NCI-H2107 (cell line): ENCODE results near the gene COASY.
A peak's percentile ranks its signal among the peaks of the same experiment; 100 is the strongest.
"Not testable (repeated sequence)": the region's sequence is repeated elsewhere in the genome, so short reads cannot be mapped to it uniquely, and the experiment has no call there.

Experiments used
- DNase-seq: peaks from one replicate; lab custom pipeline; 2025; lab: John Stamatoyannopoulos, UW

COASY gene

DNA sequence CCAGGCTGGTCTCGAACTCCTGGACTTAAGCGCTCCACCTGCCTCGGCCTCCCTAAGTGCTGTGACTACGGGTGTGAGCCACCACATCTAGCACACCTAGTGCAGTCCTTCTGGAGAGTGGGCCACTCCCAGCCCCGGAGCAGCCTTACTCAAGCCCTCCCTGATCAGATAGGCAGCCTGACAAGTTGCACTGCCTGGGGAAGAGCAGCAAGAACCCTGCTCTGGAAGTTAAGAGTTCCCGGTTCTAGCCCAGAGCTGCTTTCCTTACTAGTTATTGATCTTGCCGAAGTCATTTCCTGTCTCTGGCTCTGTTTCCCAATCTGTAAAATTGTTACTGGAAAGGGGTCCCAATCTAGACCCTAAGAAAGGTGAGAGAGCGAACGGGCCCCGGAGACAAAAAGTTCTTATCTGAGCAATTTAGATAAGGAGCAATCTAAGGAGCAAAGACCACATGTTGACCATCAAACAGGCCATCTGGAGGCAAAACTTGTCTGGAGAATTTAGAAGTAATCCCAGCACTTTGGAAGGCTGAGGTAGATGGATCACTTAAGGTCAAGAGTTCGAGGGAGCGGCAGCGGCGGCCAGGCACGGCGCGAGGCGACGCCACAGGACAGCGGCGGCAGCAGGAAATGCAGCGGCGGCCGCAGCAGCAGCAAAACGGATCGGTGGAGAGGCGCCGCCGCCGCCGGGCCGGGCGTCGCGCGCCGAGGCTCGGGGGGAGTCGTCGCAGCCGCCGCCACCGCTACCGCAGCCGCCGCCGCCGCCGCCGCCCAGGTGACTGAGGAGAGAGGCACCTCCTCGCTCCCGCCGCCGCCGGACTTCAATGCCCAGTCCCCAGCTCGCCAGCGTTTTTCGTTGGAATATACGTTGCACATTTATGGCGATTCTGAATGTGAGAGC, 30.2 kb upstream of the COASY start:
- DNase-seq = peak; percentile 17

DNA sequence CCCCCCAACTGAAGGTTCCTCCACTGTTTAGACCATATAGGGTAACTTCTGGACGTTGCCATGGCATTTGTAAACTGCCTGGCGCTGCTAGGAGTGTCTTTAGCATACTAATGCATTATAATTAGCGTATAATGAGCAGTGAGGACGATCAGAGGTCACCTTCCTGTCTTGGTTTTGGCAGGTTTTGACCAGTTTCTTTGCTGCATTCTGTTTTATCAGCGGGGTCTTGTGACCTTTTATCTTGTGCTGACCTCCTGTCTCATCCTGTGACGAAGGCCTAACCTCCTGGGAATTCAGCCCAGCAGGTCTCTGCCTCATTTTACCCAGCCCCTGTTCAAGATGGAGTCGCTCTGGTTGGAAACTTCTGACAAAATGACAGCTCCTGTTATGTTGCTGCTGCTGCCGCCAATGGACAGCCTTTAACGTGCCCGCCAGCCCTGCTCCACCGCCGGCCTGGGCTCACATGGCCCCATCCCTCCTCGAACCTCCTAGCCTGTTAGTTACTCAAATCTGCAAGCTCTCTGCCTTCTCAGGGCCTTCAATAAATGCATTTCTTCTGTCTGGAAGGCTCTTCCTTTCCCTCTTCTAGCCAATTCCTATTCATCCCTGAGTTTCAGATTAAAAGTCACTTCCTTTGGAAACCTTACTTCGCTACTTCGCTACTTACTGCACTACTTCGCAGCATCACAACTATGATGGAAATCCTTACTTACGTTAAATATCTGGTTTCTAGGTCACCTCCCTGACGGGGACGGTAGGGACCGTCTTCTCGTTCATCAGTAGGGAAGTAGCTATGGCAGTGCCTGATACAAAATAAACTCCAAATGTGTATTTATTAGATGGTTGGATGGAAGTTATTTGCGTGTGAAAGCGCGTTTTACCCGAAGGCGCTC, 26.5 kb upstream of the COASY start:
- no peak for DNase-seq

DNA sequence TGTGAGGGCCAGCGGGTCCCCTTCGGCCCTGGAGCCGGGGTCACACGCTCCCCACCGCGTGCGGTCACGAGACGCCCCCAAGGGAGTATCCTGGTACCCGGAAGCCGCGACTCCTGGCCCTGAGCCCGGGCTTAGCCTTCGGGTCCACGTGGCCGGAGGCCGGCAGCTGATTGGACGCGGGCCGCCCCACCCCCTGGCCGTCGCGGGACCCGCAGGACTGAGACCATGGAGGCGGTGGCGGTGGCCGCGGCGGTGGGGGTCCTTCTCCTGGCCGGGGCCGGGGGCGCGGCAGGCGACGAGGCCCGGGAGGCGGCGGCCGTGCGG, 25.9 kb upstream of the COASY start, which contains the start of gene NAGLU:
TSS of gene NAGLU (plus strand) at position 194 of the 324 bp plus-strand sequence. CDS start at position 226, 32 bp downstream.
- peak; percentile 60 for DNase-seq

DNA sequence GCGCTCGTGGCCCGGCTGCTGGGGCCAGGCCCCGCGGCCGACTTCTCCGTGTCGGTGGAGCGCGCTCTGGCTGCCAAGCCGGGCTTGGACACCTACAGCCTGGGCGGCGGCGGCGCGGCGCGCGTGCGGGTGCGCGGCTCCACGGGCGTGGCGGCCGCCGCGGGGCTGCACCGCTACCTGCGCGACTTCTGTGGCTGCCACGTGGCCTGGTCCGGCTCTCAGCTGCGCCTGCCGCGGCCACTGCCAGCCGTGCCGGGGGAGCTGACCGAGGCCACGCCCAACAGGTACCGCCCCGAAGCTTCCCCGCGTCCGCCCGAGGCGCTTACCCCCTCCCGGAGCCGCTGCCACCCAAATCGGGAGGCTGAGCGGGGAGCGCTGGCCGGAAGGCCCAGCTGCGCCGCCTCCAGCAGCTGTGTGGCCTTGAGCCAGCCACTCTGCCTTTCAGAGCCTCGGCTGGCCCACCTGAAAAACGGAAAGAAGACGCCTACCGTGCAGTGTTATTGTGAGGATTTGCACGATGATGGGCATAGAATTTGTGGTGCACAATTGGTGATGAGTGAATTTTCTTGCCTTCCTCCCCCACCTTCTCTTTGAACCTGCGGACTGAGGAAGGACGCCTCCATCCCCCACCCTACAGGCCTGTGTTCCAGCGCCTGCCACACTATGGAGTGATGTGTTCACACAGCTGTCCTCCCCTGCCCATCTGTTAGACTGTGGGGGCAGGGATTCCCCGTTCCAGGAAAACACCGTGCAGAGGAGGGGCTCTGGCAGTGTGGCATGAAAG, 25.4 kb upstream of the COASY start:
- peak; percentile 57 for DNase-seq

DNA sequence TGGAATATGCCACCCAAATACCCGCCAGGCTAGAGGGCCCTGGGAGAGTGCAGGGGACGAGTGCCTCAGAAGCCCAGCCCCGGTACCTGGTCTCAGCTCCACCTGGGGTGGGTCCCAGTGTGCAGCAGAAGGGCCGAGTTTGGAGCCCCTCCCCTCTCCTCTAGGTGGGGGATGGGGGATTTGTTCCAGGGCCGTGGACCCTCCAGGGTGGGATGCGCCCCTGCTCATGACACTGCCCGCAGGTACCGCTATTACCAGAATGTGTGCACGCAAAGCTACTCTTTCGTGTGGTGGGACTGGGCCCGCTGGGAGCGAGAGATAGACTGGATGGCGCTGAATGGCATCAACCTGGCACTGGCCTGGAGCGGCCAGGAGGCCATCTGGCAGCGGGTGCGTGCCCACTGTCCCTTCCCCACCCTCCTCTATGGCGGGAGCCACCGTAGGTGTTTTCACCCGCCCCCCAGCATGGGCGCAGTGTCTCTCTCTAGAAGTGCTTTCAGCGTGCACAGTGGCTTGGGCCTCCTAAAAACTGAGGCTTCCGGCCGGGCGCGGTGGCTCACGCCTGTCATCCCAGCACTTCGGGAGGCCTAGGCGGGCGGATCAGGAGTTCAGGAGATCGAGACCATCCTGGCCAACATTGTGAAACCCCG, 24.7 kb upstream of the COASY start:
- no peak for DNase-seq

DNA sequence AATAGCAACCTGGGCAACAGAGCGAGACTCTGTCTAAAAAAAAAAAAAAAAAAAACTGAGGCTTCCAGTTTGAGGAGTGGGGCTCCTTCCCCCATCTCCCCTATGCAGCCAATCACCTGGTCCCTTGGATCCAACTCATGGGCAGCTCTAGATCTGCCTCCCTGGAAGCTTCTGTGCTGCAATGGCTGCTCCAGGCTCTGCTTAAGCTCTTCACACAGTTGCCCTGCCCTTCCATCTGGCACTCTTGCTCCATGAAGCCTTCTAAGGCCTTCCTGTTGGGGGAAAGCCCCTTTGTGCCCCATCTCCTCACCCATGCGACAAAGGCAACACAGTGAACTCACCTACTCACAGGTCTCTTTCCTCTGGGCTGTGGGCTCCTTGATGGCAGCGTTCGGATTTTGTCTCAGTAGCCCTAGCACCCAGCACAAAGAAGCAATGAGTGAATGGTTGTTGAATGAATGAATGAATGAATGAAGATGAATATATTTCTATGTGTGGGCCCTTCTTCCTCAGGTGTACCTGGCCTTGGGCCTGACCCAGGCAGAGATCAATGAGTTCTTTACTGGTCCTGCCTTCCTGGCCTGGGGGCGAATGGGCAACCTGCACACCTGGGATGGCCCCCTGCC, 24.0 kb upstream of the COASY start:
- DNase-seq = no peak

DNA sequence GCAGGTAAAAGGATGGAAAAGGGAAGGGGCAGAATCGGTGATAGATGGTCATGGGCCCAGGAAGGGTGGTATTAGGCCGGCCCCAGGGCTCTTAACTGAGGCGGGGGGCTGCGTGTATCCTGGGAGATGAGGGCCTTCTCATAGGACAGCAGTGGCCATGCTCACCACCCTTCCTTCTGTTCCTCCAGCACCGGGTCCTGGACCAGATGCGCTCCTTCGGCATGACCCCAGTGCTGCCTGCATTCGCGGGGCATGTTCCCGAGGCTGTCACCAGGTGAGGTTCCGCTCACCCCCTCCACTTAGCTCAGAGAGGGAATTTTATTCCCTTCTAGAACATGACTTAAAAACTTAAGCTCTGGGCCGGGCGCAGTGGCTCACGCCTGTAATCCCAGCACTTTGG, 23.5 kb upstream of the COASY start:
- DNase-seq = no peak

DNA sequence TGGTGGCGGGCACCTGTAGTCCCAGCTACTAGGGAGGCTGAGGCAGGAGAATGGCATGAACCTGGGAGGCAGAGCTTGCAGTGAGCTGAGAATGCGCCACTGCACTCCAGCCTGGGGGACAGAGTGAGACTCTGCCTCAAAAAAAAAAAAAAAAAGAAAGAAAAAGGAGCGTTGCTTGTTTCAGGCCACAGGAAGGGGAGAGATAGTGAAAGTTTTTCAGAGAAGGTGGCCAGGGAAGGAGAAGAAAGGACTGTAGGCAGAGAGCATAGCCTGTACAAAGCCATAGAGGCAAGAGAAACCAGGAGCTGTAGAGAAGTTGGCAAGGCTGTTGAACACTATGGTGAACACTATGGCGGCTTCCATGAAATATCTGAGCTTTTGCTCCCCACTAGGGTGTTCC, 21.4 kb upstream of the COASY start:
- not testable (repeated sequence) for DNase-seq

DNA sequence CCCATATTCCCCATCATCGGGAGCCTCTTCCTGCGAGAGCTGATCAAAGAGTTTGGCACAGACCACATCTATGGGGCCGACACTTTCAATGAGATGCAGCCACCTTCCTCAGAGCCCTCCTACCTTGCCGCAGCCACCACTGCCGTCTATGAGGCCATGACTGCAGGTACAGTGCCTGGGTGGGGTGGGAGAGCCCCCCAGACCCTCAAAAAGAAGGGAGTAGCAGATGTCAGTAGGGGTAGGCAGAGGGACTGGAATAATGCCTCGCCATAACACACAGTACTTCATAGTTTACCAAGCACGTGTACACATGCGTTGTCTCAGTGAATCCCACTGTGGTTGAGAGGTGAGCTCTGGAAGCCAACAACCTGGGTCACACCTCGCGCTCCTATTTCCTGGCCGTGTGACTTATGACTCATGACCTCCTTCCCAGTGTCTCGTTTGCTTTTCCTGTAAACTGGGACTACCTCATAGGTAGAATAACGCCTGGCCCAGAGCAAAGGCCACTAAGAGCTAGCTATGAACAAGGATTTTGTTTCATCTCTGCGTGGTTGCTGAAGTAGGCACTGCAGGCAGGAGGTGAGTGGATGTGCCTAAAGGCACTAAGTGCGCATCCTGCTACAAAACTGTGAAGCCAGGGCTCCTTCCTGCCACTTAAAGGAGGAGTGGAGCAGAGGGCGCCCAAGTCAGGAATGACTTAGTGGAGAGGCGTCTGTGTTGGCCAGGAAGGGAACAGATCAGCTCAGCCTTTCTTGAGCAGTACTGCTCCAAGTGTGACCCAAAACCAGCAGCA, 20.7 kb upstream of the COASY start:
- DNase-seq = no peak

DNA sequence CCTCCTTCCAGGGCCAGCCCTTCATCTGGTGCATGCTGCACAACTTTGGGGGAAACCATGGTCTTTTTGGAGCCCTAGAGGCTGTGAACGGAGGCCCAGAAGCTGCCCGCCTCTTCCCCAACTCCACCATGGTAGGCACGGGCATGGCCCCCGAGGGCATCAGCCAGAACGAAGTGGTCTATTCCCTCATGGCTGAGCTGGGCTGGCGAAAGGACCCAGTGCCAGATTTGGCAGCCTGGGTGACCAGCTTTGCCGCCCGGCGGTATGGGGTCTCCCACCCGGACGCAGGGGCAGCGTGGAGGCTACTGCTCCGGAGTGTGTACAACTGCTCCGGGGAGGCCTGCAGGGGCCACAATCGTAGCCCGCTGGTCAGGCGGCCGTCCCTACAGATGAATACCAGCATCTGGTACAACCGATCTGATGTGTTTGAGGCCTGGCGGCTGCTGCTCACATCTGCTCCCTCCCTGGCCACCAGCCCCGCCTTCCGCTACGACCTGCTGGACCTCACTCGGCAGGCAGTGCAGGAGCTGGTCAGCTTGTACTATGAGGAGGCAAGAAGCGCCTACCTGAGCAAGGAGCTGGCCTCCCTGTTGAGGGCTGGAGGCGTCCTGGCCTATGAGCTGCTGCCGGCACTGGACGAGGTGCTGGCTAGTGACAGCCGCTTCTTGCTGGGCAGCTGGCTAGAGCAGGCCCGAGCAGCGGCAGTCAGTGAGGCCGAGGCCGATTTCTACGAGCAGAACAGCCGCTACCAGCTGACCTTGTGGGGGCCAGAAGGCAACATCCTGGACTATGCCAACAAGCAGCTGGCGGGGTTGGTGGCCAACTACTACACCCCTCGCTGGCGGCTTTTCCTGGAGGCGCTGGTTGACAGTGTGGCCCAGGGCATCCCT, 18.5 kb upstream of the COASY start:
- DNase-seq = no peak

DNA sequence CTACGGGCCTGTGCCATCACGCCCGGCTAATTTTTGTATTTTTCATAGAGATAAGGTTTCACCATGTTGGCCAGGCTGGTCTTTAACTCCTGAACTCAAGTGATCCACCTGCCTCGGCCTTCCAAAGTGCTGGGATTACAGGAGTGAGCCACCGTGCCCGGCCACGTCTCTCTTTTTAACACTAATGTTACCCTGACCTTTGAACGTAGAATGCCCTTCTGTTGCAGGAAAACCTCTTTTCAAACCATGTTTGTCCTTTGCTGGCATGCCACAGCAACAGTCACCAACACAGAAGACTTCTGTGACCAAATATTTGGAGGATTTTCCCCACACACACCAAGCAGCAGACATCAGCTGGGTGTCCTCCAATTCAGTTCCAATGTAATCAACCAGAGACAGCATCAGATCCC, 17.1 kb upstream of the COASY start:
- DNase-seq = no peak

DNA sequence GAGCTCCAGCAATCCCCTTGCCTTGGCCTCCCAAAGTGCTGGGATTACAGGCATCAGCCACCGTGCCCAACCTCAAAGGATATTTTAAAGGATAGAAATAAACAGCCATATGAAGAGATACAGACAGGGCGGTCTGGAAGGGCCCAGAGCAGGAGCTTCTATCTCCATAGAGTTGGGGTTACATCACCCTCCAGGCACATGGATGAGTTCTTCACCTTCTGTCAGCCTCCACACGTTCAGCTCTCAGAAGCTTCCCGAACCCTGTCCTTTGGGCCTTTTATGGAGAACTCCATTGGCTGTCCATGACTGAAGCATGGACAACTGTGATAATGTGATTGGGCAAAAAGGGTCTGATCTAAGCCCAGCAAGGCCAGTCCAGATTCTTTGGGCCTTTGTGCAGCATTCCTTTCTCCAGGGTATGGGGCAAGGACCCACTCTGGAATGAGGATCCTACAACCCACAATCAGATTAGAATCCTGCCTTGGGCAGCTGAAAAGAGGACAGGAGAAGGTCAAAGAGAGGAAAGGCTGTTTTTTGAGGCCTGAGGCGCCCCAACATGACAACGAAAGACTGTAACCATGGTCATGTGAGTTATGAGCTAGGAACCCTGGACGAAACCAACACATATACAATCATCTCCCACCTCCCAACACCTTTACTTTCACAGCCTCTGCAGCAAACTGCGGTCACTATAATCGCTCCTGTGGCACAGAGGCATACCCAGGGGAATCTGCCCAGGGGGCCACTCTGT, 16.0 kb upstream of the COASY start:
- DNase-seq = not testable (repeated sequence)

DNA sequence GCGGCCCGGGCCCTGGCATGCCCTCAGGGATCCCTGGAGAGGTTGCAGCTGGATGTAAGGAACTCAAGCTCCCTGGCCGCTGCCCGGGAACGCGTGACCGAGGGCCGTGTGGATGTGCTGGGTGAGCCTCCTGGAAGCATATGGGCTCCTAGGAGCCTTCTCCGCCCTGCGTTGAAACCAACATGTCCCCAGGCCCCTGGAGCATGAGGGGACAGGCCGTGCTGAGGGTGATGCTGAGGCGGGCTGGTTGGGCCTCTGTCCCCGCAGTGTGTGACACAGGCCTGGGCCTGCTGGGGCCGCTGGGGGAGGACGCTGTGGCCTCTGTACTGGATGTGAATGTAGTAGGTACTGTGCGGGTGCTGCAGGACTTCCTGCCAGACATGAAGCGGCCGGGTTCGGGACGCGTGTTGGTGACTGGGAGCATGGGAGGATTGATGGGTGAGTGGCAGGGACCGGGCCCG, 14.9 kb upstream of the COASY start:
- no peak for DNase-seq

DNA sequence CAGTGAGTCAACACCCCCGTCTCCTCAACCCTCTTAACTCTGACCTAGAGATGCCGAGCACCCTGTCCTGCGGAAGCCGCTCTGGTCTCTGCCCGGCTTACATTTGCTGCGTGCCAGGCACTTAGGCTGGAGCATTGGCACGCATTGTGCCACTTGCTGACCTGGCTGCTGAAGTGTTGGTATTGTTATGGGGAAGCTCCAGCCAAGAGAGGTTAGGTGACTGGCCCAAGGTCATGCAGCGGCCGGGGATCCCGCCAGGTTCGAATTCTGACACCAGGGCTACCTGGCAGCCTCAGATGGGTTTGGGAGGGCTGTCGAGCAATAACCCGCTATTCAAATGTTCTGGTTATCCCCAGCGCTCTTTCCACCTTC, 14.3 kb upstream of the COASY start:
- no peak for DNase-seq

DNA sequence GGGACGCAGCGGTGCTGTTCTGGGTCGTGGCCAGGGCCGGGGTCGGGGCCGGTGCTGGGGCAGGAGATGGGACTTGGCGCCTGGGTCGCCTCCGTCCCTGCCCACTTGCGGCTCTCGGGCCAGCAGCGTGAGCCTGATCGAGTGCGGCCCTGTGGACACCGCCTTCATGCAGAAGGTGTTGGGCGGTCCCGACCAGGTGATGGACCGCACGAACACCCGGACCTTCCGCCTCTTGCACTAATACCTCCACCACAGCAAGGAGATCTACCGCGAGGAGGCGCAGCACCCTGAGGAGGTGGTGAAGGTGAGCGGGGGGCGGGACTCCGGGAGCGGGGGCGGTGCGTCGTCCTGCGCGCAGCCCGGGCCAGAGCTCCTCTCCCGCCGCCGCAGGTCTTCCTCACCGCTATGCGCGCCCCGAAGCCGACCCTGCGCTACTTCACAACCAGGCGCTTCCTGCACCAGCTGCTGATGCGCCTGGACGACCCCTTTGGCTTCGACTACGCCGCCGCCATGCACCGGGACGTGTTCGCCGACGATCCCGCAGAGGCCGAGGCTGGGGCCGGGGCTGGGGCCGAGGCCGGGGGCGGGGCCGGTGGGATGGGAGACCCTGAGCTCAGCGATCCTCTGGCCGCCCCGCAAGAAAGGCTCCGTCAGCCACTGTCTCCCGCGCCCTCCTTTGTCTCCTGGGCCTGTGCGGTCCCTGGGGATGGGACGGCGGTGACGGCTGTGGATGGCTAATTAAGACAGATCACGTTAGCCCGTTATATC, 13.7 kb upstream of the COASY start:
- DNase-seq = peak; percentile 64

DNA sequence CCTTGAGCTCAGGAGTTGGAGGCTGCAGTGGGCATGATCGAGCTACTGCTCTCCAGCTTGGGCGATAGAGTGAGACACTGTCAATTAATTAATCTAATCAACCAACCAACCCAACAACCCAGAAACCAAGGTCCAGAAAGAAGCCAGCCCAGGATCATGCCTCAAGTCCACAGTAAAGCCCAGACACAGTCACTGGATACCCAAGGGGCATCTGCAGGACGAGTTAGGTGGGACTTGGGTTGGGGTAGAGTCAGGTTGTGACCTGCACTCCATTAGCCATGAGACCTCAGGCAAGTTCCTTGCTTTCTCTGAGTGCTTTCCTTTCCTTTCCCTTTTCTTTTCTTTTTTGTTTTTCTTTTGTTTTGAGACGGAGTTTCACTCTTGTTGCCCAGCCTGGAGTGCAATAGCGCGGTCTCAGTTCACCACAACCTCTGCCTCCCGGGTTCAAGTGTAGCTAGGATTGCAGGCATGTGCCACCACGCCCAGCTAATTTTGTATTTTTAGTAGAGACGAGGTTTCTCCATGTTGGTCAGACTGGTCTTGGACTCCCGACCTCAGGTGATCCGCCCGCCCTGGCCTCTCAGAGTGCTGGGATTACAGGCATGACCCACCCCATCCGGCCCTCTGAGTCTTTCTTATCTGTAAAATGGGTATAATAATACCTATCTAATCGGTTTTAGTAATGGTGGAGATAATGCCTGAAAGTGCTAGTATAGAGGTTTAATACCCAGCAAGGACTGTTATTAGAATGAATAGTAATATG, 12.8 kb upstream of the COASY start:
- no peak for DNase-seq

DNA sequence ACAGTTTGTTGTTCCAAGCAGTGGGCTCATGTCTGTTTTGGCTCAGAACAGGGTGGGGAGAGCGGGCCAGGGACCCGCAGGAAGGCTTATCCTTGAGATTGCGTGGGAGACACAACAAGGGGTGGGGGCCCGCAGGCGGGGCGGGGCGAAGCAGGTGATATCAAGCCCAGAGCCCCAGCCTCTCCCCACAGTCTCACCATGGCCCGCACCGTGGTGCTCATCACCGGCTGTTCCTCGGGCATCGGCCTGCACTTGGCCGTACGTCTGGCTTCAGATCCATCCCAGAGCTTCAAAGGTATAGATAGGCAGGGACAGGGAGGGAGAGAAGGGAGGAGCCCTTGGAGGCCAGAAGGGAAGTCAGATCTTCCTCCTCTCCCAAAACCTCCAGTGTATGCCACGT, 9.2 kb upstream of the COASY start, which contains the start of gene HSD17B1:
TSS of gene HSD17B1 (plus strand) at position 188 of the 400 bp plus-strand sequence. CDS start at position 199, 11 bp downstream.
- not testable (repeated sequence) for DNase-seq
